Coronary artery (tissue), 2 donors: ENCODE measurements around the gene SLC16A12.
"Not testable (repeated sequence)": the region's sequence is repeated elsewhere in the genome, so short reads cannot be mapped to it uniquely, and the experiment has no call there.

Experiments used
- DNase-seq: peaks from one replicate; pipeline ENCODE4 v3.0.0-alpha.2; 2017; ENCODE audit warnings: low spot score
- H3K27ac ChIP-seq, 2 donors: fragments of 200-600 bp; sonication (generic); one replicate each; pipeline ENCODE4 v1.5.1; 2016 to 2019
- H3K4me3 ChIP-seq: fragments of 200-600 bp; sonication (generic); 2 replicates; pipeline ENCODE4 v1.5.1; 2016; ENCODE audit warnings: mild to moderate bottlenecking, moderate library complexity
- CTCF ChIP-seq: fragments of 200-600 bp; sonication (generic); IDR thresholded peaks from one replicate; pipeline ENCODE4 v1.5.1; 2019; ENCODE audit warnings: antibody characterized with exemption

The SLC16A12 gene

GRCh38 chr10:89549510-89549909 lies 14.1 kb upstream of the SLC16A12 start:
- Histone ChIP-seq H3K27ac (no peak overlapping the region), H3K4me3 (no peak overlapping the region)
- DNase-seq, result no peak
- TF ChIP-seq CTCF, result no peak

- no peak for TF ChIP-seq CTCF
- H3K4me3 ChIP-seq, result no peak overlapping the region
- H3K27ac ChIP-seq, result no peak overlapping the region
Observed at GRCh38 chr10:89548673-89549072, 13.3 kb upstream of the SLC16A12 start.

GRCh38 chr10:89547853-89548513 lies 12.6 kb upstream of the SLC16A12 start:
- no peak for TF ChIP-seq CTCF
- no peak overlapping the region for H3K27ac ChIP-seq
- no peak for DNase-seq
- H3K4me3 ChIP-seq, result no peak overlapping the region

More at GRCh38 chr10:89548673-89549072, 13.3 kb upstream of the SLC16A12 start:
- no peak for DNase-seq

- H3K4me3 ChIP-seq, DNase-seq, H3K27ac ChIP-seq: not testable (repeated sequence)
Observed at GRCh38 chr10:89546651-89547050, 11.3 kb upstream of the SLC16A12 start.

- TF ChIP-seq CTCF, result no peak
- DNase-seq, result no peak
- Histone ChIP-seq H3K27ac (no peak overlapping the region), H3K4me3 (no peak overlapping the region)
Observed at GRCh38 chr10:89543841-89544240, 8.4 kb upstream of the SLC16A12 start.

- no peak for TF ChIP-seq CTCF
- no peak overlapping the region for H3K27ac ChIP-seq
- H3K4me3 ChIP-seq, result no peak overlapping the region
- DNase-seq, result no peak
Observed at GRCh38 chr10:89540420-89540949, 5.1 kb upstream of the SLC16A12 start.

GRCh38 chr10:89537364-89537763 lies 2.0 kb upstream of the SLC16A12 start:
- DNase-seq, result no peak
- Histone ChIP-seq H3K27ac (no peak overlapping the region), H3K4me3 (no peak overlapping the region)
- TF ChIP-seq CTCF, result no peak
